ENCODE data around the gene MRPL49. TPM values are rescaled to one million over a fixed set of nuclear protein-coding genes. Genes with fewer than 3 reads are reported as not detected.
"Not testable (repeated sequence)": the region's sequence is repeated elsewhere in the genome, so short reads cannot be mapped to it uniquely, and the experiment has no call there.

The MRPL49 gene
- polyA plus RNA-seq, 2 donors: 18.9 to 44.3 TPM

DNA sequence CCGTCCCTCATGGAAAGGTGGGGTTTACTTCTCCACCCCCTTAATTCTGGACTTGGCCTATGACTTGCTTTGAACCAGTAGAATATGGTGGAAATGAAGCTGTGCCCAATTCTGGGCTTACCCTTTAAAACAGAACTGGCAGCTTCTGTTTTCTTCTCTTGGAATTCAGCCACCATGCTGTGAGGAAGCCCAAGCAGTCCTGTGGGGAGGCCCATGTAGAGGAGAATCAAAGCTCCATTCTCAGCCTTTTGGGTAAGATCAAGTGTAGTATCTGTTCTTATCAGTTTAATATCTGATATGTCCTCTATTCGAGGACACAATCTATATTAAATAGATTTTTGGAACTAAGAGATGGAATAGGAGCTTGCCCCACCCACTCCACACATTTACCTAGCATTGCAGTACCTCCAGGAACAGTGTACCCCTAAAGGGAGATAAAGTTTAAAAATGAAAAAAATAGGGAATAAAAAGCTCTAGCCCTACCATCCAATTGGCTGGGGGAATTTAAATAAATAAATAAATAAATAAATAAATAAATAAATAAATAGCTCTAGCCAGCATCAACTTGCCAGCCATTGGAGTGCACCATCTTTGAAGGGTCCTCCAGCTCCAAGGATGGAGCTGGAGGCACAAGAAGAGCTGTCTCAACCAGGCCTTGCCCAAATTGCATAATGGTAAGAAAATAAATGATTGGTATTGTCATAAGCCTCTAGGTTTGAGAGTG lies 25.4 kb downstream of the MRPL49 start:
- Histone ChIP-seq H3K4me1 (ENCODE audit: control insufficient read depth in 2 of 2, insufficient read depth in 2 of 2, low read length in 1 of 2) (peaks cover 0 to 4% of the 10 kb centered on the region in 2 donors), H3K36me3 (ENCODE audit: control insufficient read depth in 2 of 2, insufficient read depth in 2 of 2, low read length in 1 of 2) (no peaks in the 10 kb centered on the region), H3K4me3 (ENCODE audit: low read depth in 1 of 2, low read length in 2 of 2) (no peak overlapping the region), H3K9me3 (ENCODE audit: control insufficient read depth in 2 of 2, insufficient read depth in 1 of 2, low read depth in 1 of 2, low read length in 1 of 2) (no peaks in the 10 kb centered on the region), H3K27ac (ENCODE audit: low read depth in 2 of 2, low read length in 1 of 2) (no peak overlapping the region), H3K27me3 (ENCODE audit: control insufficient read depth in 1 of 2, insufficient read depth in 2 of 2, low read length in 2 of 2) (no peaks in the 10 kb centered on the region)
- 80 to 81% methylated on average over 2 of the region's 2 CpGs for WGBS, 2 donors

GRCh38 chr11:65148657-65149056 lies 26.5 kb downstream of the MRPL49 start:
- peak overlapping the region in 1 of 2 donors; percentile 16 for H3K27ac ChIP-seq (ENCODE audit: low read depth in 2 of 2, low read length in 1 of 2)
- no peaks in the 10 kb centered on the region for H3K9me3 ChIP-seq (ENCODE audit: control insufficient read depth in 2 of 2, insufficient read depth in 1 of 2, low read depth in 1 of 2, low read length in 1 of 2)
- 50 to 74% methylated on average over 5 of the region's 5 CpGs for WGBS, 2 donors
- H3K4me3 ChIP-seq (ENCODE audit: low read depth in 1 of 2, low read length in 2 of 2): no peak overlapping the region
- H3K36me3 ChIP-seq (ENCODE audit: control insufficient read depth in 2 of 2, insufficient read depth in 2 of 2, low read length in 1 of 2): no peaks in the 10 kb centered on the region
- peaks cover 0 to 4% of the 10 kb centered on the region in 2 donors for H3K4me1 ChIP-seq (ENCODE audit: control insufficient read depth in 2 of 2, insufficient read depth in 2 of 2, low read length in 1 of 2)
- no peaks in the 10 kb centered on the region for H3K27me3 ChIP-seq (ENCODE audit: control insufficient read depth in 1 of 2, insufficient read depth in 2 of 2, low read length in 2 of 2)

GRCh38 chr11:65150131-65150508 lies 28.0 kb downstream of the MRPL49 start:
- 56 to 62% methylated on average over 10 of the region's 10 CpGs for WGBS, 2 donors
- not testable (repeated sequence) for H3K4me1 ChIP-seq (ENCODE audit: control insufficient read depth in 2 of 2, insufficient read depth in 2 of 2, low read length in 1 of 2); H3K27me3 ChIP-seq (ENCODE audit: control insufficient read depth in 1 of 2, insufficient read depth in 2 of 2, low read length in 2 of 2); H3K4me3 ChIP-seq (ENCODE audit: low read depth in 1 of 2, low read length in 2 of 2); H3K9me3 ChIP-seq (ENCODE audit: control insufficient read depth in 2 of 2, insufficient read depth in 1 of 2, low read depth in 1 of 2, low read length in 1 of 2); H3K36me3 ChIP-seq (ENCODE audit: control insufficient read depth in 2 of 2, insufficient read depth in 2 of 2, low read length in 1 of 2)
- peak overlapping the region; percentile 94 to 96 for H3K27ac ChIP-seq (ENCODE audit: low read depth in 2 of 2, low read length in 1 of 2)

DNA sequence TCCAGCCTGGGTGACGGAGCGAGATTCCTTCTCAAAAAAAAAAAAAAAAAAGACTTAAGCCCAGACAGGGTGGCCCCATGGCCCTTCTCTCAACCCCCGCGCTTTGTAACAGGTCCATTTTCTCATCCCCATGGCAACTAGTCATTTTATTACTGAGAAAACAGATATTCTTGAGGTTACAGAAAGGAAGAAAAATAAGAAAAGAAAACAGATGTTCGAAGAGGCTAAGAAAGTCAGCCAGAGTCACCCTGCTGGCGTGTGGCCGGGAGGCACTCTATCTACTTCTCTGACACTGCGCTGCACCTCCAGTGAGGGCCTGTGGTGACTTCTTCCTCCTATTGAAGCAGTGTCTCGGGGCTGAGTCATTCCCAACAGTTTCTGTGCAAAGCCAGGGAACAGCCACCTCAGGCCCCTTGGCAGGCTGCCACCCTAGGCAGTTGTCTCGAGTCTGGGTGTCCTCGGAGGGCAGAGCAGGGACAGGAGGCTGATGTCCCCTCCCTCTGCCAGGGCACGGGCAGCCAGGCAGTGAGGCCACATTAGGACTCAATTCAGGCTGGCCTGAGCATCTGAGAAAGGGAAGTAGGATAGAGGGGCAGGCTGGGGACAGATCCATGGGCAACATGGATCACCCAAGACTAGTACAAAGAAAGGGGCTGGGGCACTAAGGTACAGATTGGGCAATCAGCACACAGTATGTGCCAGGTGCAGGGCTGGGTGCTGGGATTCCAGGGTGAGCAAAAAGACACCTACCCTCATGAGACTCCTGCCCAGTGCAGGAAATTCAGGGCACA lies 28.6 kb downstream of the MRPL49 start:
- Histone ChIP-seq H3K27ac (ENCODE audit: low read depth in 2 of 2, low read length in 1 of 2) (peak overlapping the region; percentile 94 to 96), H3K4me1 (ENCODE audit: control insufficient read depth in 2 of 2, insufficient read depth in 2 of 2, low read length in 1 of 2) (peaks cover 0 to 4% of the 10 kb centered on the region in 2 donors), H3K36me3 (ENCODE audit: control insufficient read depth in 2 of 2, insufficient read depth in 2 of 2, low read length in 1 of 2) (no peaks in the 10 kb centered on the region), H3K27me3 (ENCODE audit: control insufficient read depth in 1 of 2, insufficient read depth in 2 of 2, low read length in 2 of 2) (no peaks in the 10 kb centered on the region), H3K9me3 (ENCODE audit: control insufficient read depth in 2 of 2, insufficient read depth in 1 of 2, low read depth in 1 of 2, low read length in 1 of 2) (no peaks in the 10 kb centered on the region), H3K4me3 (ENCODE audit: low read depth in 1 of 2, low read length in 2 of 2) (no peak overlapping the region)
- 23 to 24% methylated on average over 12 of the region's 12 CpGs for WGBS, 2 donors

DNA sequence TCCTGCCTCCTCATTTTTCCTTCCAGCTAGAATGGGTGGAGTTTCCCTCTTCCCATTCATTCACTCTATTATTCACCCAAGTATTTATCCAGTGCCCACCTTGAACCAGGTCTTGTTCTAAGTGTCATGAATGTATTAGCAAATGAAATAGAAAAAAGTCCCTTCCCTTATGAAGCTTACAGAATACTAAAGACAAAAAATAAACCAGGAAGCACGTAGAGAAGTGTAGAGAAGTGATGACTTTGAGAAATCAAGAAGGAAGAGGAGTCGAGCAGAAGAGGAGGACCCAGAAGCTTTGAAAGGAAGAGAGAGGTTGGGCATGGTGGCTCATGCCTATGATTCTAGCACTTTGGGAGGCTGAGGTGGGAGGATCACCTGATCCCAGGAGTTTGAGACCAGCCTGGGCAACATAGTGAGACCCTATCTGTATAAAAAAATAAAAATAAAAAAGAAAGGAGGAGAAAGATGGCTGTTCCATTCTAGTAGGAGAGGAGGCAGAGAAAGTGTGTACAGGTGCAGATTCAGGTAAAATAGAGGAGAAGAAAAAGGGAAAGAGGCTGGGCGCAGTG lies 29.3 kb downstream of the MRPL49 start:
- Histone ChIP-seq H3K4me3 (ENCODE audit: low read depth in 1 of 2, low read length in 2 of 2) (no peak overlapping the region), H3K27me3 (ENCODE audit: control insufficient read depth in 1 of 2, insufficient read depth in 2 of 2, low read length in 2 of 2) (no peaks in the 10 kb centered on the region), H3K36me3 (ENCODE audit: control insufficient read depth in 2 of 2, insufficient read depth in 2 of 2, low read length in 1 of 2) (no peaks in the 10 kb centered on the region), H3K27ac (ENCODE audit: low read depth in 2 of 2, low read length in 1 of 2) (peak overlapping the region; percentile 94 to 96), H3K9me3 (ENCODE audit: control insufficient read depth in 2 of 2, insufficient read depth in 1 of 2, low read depth in 1 of 2, low read length in 1 of 2) (no peaks in the 10 kb centered on the region), H3K4me1 (ENCODE audit: control insufficient read depth in 2 of 2, insufficient read depth in 2 of 2, low read length in 1 of 2) (peaks cover 0 to 4% of the 10 kb centered on the region in 2 donors)
- WGBS, 2 donors: 60 to 61% methylated on average over 3 of the region's 3 CpGs

DNA sequence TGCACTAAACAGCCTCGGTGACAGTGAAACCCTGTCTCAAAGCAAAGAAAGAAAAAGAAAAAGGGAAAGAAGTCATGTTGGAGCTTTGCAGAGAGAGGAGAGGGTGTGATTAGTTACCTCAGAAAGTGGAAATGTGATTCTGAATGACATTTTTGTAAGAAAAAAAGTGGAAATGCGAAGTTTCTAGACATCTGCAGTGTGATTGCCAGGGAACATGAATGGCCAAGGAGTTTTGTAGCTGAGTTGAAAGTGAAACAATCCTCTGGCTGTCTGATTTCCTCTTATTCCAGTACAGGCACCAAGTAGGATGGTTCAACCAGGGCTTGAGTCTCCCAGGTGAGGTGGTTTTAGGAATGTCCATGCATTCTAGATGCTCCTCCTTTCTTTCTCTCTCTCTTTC lies 30.0 kb downstream of the MRPL49 start:
- Histone ChIP-seq H3K27ac (ENCODE audit: low read depth in 2 of 2, low read length in 1 of 2) (no peak overlapping the region), H3K27me3 (ENCODE audit: control insufficient read depth in 1 of 2, insufficient read depth in 2 of 2, low read length in 2 of 2) (no peaks in the 10 kb centered on the region), H3K4me3 (ENCODE audit: low read depth in 1 of 2, low read length in 2 of 2) (no peak overlapping the region), H3K9me3 (ENCODE audit: control insufficient read depth in 2 of 2, insufficient read depth in 1 of 2, low read depth in 1 of 2, low read length in 1 of 2) (no peaks in the 10 kb centered on the region), H3K36me3 (ENCODE audit: control insufficient read depth in 2 of 2, insufficient read depth in 2 of 2, low read length in 1 of 2) (no peaks in the 10 kb centered on the region), H3K4me1 (ENCODE audit: control insufficient read depth in 2 of 2, insufficient read depth in 2 of 2, low read length in 1 of 2) (peaks cover 0 to 4% of the 10 kb centered on the region in 2 donors)
- WGBS, 2 donors: 73 to 75% methylated on average over 2 of the region's 2 CpGs

- Histone ChIP-seq H3K9me3 (ENCODE audit: control insufficient read depth in 2 of 2, insufficient read depth in 1 of 2, low read depth in 1 of 2, low read length in 1 of 2) (no peaks in the 10 kb centered on the region), H3K4me3 (ENCODE audit: low read depth in 1 of 2, low read length in 2 of 2) (no peak overlapping the region), H3K36me3 (ENCODE audit: control insufficient read depth in 2 of 2, insufficient read depth in 2 of 2, low read length in 1 of 2) (no peaks in the 10 kb centered on the region), H3K4me1 (ENCODE audit: control insufficient read depth in 2 of 2, insufficient read depth in 2 of 2, low read length in 1 of 2) (no peaks in the 10 kb centered on the region), H3K27me3 (ENCODE audit: control insufficient read depth in 1 of 2, insufficient read depth in 2 of 2, low read length in 2 of 2) (no peaks in the 10 kb centered on the region), H3K27ac (ENCODE audit: low read depth in 2 of 2, low read length in 1 of 2) (no peak overlapping the region)
- WGBS, 2 donors: 96% methylated on average over 3 of the region's 3 CpGs
These were observed 34.1 kb downstream of the MRPL49 start for GRCh38 chr11:65156256-65156655.

GRCh38 chr11:65156926-65157325 lies 34.8 kb downstream of the MRPL49 start:
- H3K27ac ChIP-seq (ENCODE audit: low read depth in 2 of 2, low read length in 1 of 2): no peak overlapping the region
- no peaks in the 10 kb centered on the region for H3K9me3 ChIP-seq (ENCODE audit: control insufficient read depth in 2 of 2, insufficient read depth in 1 of 2, low read depth in 1 of 2, low read length in 1 of 2)
- 89 to 94% methylated on average over 3 of the region's 3 CpGs for WGBS, 2 donors
- H3K4me1 ChIP-seq (ENCODE audit: control insufficient read depth in 2 of 2, insufficient read depth in 2 of 2, low read length in 1 of 2): no peaks in the 10 kb centered on the region
- no peaks in the 10 kb centered on the region for H3K27me3 ChIP-seq (ENCODE audit: control insufficient read depth in 1 of 2, insufficient read depth in 2 of 2, low read length in 2 of 2)
- no peak overlapping the region for H3K4me3 ChIP-seq (ENCODE audit: low read depth in 1 of 2, low read length in 2 of 2)
- H3K36me3 ChIP-seq (ENCODE audit: control insufficient read depth in 2 of 2, insufficient read depth in 2 of 2, low read length in 1 of 2): no peaks in the 10 kb centered on the region

- Histone ChIP-seq H3K4me1 (ENCODE audit: control insufficient read depth in 2 of 2, insufficient read depth in 2 of 2, low read length in 1 of 2) (no peaks in the 10 kb centered on the region), H3K4me3 (ENCODE audit: low read depth in 1 of 2, low read length in 2 of 2) (no peak overlapping the region), H3K27me3 (ENCODE audit: control insufficient read depth in 1 of 2, insufficient read depth in 2 of 2, low read length in 2 of 2) (no peaks in the 10 kb centered on the region), H3K9me3 (ENCODE audit: control insufficient read depth in 2 of 2, insufficient read depth in 1 of 2, low read depth in 1 of 2, low read length in 1 of 2) (no peaks in the 10 kb centered on the region), H3K27ac (ENCODE audit: low read depth in 2 of 2, low read length in 1 of 2) (no peak overlapping the region), H3K36me3 (ENCODE audit: control insufficient read depth in 2 of 2, insufficient read depth in 2 of 2, low read length in 1 of 2) (no peaks in the 10 kb centered on the region)
- WGBS, 2 donors: 76 to 83% methylated on average over 3 of the region's 3 CpGs
These were observed 35.2 kb downstream of the MRPL49 start for GRCh38 chr11:65157336-65157735.

All from esophagus (tissue), 2 donors.